SH-SY5Y (cell line): ENCODE results near the gene HERC2.

ENCODE experiments used
- GATA2 ChIP-seq: IDR thresholded peaks from 2 replicates; pipeline ENCODE4 v1.6.1; 2011; ENCODE audit warnings: mild to moderate bottlenecking, low read depth, low read length
- GATA3 ChIP-seq: IDR thresholded peaks from 2 replicates; pipeline ENCODE4 v1.6.1; 2011; ENCODE audit warnings: low read depth, mild to moderate bottlenecking, low read length, moderate library complexity

GRCh38 chr15:28147801-28148200 is 174.2 kb downstream of the HERC2 start:
- TF ChIP-seq GATA2, result no peak
- no peak for TF ChIP-seq GATA3
